ENCODE results near the gene FOCAD.

Gene FOCAD

GRCh38 chr9:20746967-20747366 is 62.9 kb downstream of the FOCAD start:
- Mint-ChIP-seq H3K4me3 (no peak overlapping the region), H3K27me3 (no peaks in the 10 kb centered on the region), H3K9me3 (no peaks in the 10 kb centered on the region), H3K4me1 (no peaks in the 10 kb centered on the region), H3K36me3 (ENCODE audit: insufficient read depth) (peaks cover 5% of the 10 kb centered on the region), H3K27ac (ENCODE audit: low read depth) (no peak overlapping the region)
- ATAC-seq (replicated peaks; ENCODE audit: extremely low read depth, poor library complexity, severe bottlenecking) (no peak), DNase-seq (ENCODE audit: low spot score in 2 of 2) (no peak)

- no peaks in the 10 kb centered on the region for H3K27me3 Mint-ChIP-seq
- H3K27ac Mint-ChIP-seq (ENCODE audit: low read depth) = no peak overlapping the region
- ATAC-seq (replicated peaks; ENCODE audit: extremely low read depth, poor library complexity, severe bottlenecking) (no peak), DNase-seq (ENCODE audit: low spot score in 2 of 2) (no peak)
- no peaks in the 10 kb centered on the region for H3K4me1 Mint-ChIP-seq
- no peaks in the 10 kb centered on the region for H3K9me3 Mint-ChIP-seq
- H3K36me3 Mint-ChIP-seq (ENCODE audit: insufficient read depth) = no peaks in the 10 kb centered on the region
- H3K4me3 Mint-ChIP-seq = no peak overlapping the region
Observed at GRCh38 chr9:20749496-20750198, 65.6 kb downstream of the FOCAD start.

- no peaks in the 10 kb centered on the region for H3K4me1 Mint-ChIP-seq
Observed at GRCh38 chr9:20753761-20754160, 69.7 kb downstream of the FOCAD start.

GRCh38 chr9:20754556-20754955 is 70.5 kb downstream of the FOCAD start:
- H3K36me3 Mint-ChIP-seq (ENCODE audit: insufficient read depth) = no peaks in the 10 kb centered on the region
- no peaks in the 10 kb centered on the region for H3K4me1 Mint-ChIP-seq
- no peaks in the 10 kb centered on the region for H3K27me3 Mint-ChIP-seq
- ATAC-seq (replicated peaks; ENCODE audit: extremely low read depth, poor library complexity, severe bottlenecking) (no peak), DNase-seq (ENCODE audit: low spot score in 2 of 2) (no peak)
- no peak overlapping the region for H3K27ac Mint-ChIP-seq (ENCODE audit: low read depth)
- H3K4me3 Mint-ChIP-seq = no peak overlapping the region
- no peaks in the 10 kb centered on the region for H3K9me3 Mint-ChIP-seq

More at GRCh38 chr9:20753761-20754160, 69.7 kb downstream of the FOCAD start:
- no peak overlapping the region for H3K4me3 Mint-ChIP-seq
- no peaks in the 10 kb centered on the region for H3K9me3 Mint-ChIP-seq
- no peaks in the 10 kb centered on the region for H3K36me3 Mint-ChIP-seq (ENCODE audit: insufficient read depth)
- no peak overlapping the region for H3K27ac Mint-ChIP-seq (ENCODE audit: low read depth)
- DNase-seq (ENCODE audit: low spot score in 2 of 2) (no peak), ATAC-seq (replicated peaks; ENCODE audit: extremely low read depth, poor library complexity, severe bottlenecking) (no peak)
- no peaks in the 10 kb centered on the region for H3K27me3 Mint-ChIP-seq

GRCh38 chr9:20760246-20760891 is 76.3 kb downstream of the FOCAD start:
- no peak for DNase-seq (ENCODE audit: low spot score in 2 of 2)
- no peaks in the 10 kb centered on the region for H3K9me3 Mint-ChIP-seq
- no peak overlapping the region for H3K4me3 Mint-ChIP-seq
- no peaks in the 10 kb centered on the region for H3K4me1 Mint-ChIP-seq
- no peak overlapping the region for H3K27ac Mint-ChIP-seq (ENCODE audit: low read depth)
- H3K27me3 Mint-ChIP-seq = no peaks in the 10 kb centered on the region
- ATAC-seq (replicated peaks; ENCODE audit: extremely low read depth, poor library complexity, severe bottlenecking) = no peak
- no peaks in the 10 kb centered on the region for H3K36me3 Mint-ChIP-seq (ENCODE audit: insufficient read depth)

GRCh38 chr9:20770947-20771346 is 86.9 kb downstream of the FOCAD start:
- H3K4me1 Mint-ChIP-seq = peaks cover 2% of the 10 kb centered on the region
- H3K36me3 Mint-ChIP-seq (ENCODE audit: insufficient read depth) = peaks cover 21% of the 10 kb centered on the region
- no peak overlapping the region for H3K4me3 Mint-ChIP-seq
- H3K27ac Mint-ChIP-seq (ENCODE audit: low read depth) = no peak overlapping the region
- ATAC-seq (replicated peaks; ENCODE audit: extremely low read depth, poor library complexity, severe bottlenecking) (no peak), DNase-seq (ENCODE audit: low spot score in 2 of 2) (no peak)
- no peaks in the 10 kb centered on the region for H3K9me3 Mint-ChIP-seq
- H3K27me3 Mint-ChIP-seq = no peaks in the 10 kb centered on the region

- peaks cover 17% of the 10 kb centered on the region for H3K36me3 Mint-ChIP-seq (ENCODE audit: insufficient read depth)
Observed at GRCh38 chr9:20771729-20772128, 87.7 kb downstream of the FOCAD start.

GRCh38 chr9:20775683-20776082 is 91.6 kb downstream of the FOCAD start:
- Mint-ChIP-seq H3K9me3 (no peaks in the 10 kb centered on the region), H3K36me3 (ENCODE audit: insufficient read depth) (peaks cover 12% of the 10 kb centered on the region), H3K4me1 (peaks cover 4% of the 10 kb centered on the region), H3K4me3 (no peak overlapping the region), H3K27me3 (no peaks in the 10 kb centered on the region), H3K27ac (ENCODE audit: low read depth) (no peak overlapping the region)
- DNase-seq (ENCODE audit: low spot score in 2 of 2) = no peak
- no peak for ATAC-seq (replicated peaks; ENCODE audit: extremely low read depth, poor library complexity, severe bottlenecking)

More at GRCh38 chr9:20771729-20772128, 87.7 kb downstream of the FOCAD start:
- no peak overlapping the region for H3K4me3 Mint-ChIP-seq
- no peak overlapping the region for H3K27ac Mint-ChIP-seq (ENCODE audit: low read depth)
- no peaks in the 10 kb centered on the region for H3K9me3 Mint-ChIP-seq
- no peak for DNase-seq (ENCODE audit: low spot score in 2 of 2)
- ATAC-seq (replicated peaks; ENCODE audit: extremely low read depth, poor library complexity, severe bottlenecking) = no peak
- H3K4me1 Mint-ChIP-seq = peaks cover 4% of the 10 kb centered on the region
- no peaks in the 10 kb centered on the region for H3K27me3 Mint-ChIP-seq

GRCh38 chr9:20781092-20781491 is 97.0 kb downstream of the FOCAD start:
- ATAC-seq (replicated peaks; ENCODE audit: extremely low read depth, poor library complexity, severe bottlenecking) (no peak), DNase-seq (ENCODE audit: low spot score in 2 of 2) (no peak)
- H3K27me3 Mint-ChIP-seq = no peaks in the 10 kb centered on the region
- peaks cover 6% of the 10 kb centered on the region for H3K4me1 Mint-ChIP-seq
- H3K27ac Mint-ChIP-seq (ENCODE audit: low read depth) = no peak overlapping the region
- H3K4me3 Mint-ChIP-seq = no peak overlapping the region
- no peaks in the 10 kb centered on the region for H3K9me3 Mint-ChIP-seq
- peaks cover 1% of the 10 kb centered on the region for H3K36me3 Mint-ChIP-seq (ENCODE audit: insufficient read depth)

- ATAC-seq (replicated peaks; ENCODE audit: extremely low read depth, poor library complexity, severe bottlenecking) = no peak
- Mint-ChIP-seq H3K9me3 (no peaks in the 10 kb centered on the region), H3K4me3 (no peak overlapping the region), H3K27me3 (no peaks in the 10 kb centered on the region), H3K4me1 (peaks cover 5% of the 10 kb centered on the region), H3K36me3 (ENCODE audit: insufficient read depth) (peaks cover 1% of the 10 kb centered on the region), H3K27ac (ENCODE audit: low read depth) (no peak overlapping the region)
- no peak for DNase-seq (ENCODE audit: low spot score in 2 of 2)
Observed at GRCh38 chr9:20782289-20782688, 98.2 kb downstream of the FOCAD start.

- Mint-ChIP-seq H3K4me3 (no peak overlapping the region), H3K9me3 (no peaks in the 10 kb centered on the region), H3K27ac (ENCODE audit: low read depth) (no peak overlapping the region), H3K4me1 (peaks cover 5% of the 10 kb centered on the region), H3K27me3 (no peaks in the 10 kb centered on the region), H3K36me3 (ENCODE audit: insufficient read depth) (peaks cover 1% of the 10 kb centered on the region)
- no peak for DNase-seq (ENCODE audit: low spot score in 2 of 2)
- no peak for ATAC-seq (replicated peaks; ENCODE audit: extremely low read depth, poor library complexity, severe bottlenecking)
Observed at GRCh38 chr9:20783057-20784038, 99.3 kb downstream of the FOCAD start.

- peaks cover 5% of the 10 kb centered on the region for H3K4me1 Mint-ChIP-seq
- H3K27me3 Mint-ChIP-seq = no peaks in the 10 kb centered on the region
- DNase-seq (ENCODE audit: low spot score in 2 of 2) (no peak), ATAC-seq (replicated peaks; ENCODE audit: extremely low read depth, poor library complexity, severe bottlenecking) (no peak)
- H3K4me3 Mint-ChIP-seq = no peak overlapping the region
- H3K9me3 Mint-ChIP-seq = no peaks in the 10 kb centered on the region
- no peak overlapping the region for H3K27ac Mint-ChIP-seq (ENCODE audit: low read depth)
- peaks cover 1% of the 10 kb centered on the region for H3K36me3 Mint-ChIP-seq (ENCODE audit: insufficient read depth)
Observed at GRCh38 chr9:20784196-20784595, 100.1 kb downstream of the FOCAD start.

All from central memory CD8-positive, alpha-beta T cell (primary cell).